Upper lobe of right lung (tissue), 1 donor: ENCODE data around the gene HERPUD1. TPM values are rescaled to one million over a fixed set of nuclear protein-coding genes. Genes with fewer than 3 reads are reported as not detected.

Experiments
- ATAC-seq: fragments of 200-7000 bp; cut with Tn5 transposase; one replicate; pipeline ENCODE4 v1.9.1; 2020; ENCODE audit warnings: mild to moderate bottlenecking, moderate library complexity
- DNase-seq: peaks from one replicate; pipeline ENCODE4 v3.0.0-alpha.2; 2020
- H3K27ac ChIP-seq: fragments of 200-600 bp; one replicate; pipeline ENCODE4 v1.8.0; 2022
- H3K27me3 ChIP-seq: fragments of 200-600 bp; one replicate; pipeline ENCODE4 v1.8.0; 2022; ENCODE audit warnings: mild to moderate bottlenecking
- H3K36me3 ChIP-seq: fragments of 200-600 bp; one replicate; pipeline ENCODE4 v1.8.0; 2022
- H3K4me1 ChIP-seq: fragments of 200-600 bp; one replicate; pipeline ENCODE4 v1.8.0; 2022
- H3K4me3 ChIP-seq: fragments of 200-600 bp; one replicate; pipeline ENCODE4 v1.8.0; 2022; ENCODE audit warnings: mild to moderate bottlenecking
- H3K9me3 ChIP-seq: fragments of 200-600 bp; one replicate; pipeline ENCODE4 v1.8.0; 2022
- intact Hi-C: fragments of 100-400 bp; cut with DNase I; formaldehyde crosslinking; loops from one replicate; pipeline ENCODE4 v1.11.0; 2022
- total RNA-seq: library from RNA; stranded (reverse); fragmentation: NEBNext Ultra II Directional; extraction: Animal tissue kit (Norgen Biotek cat#: 25700); gene quantifications from one replicate; pipeline ENCODE4 v1.2.1, GENCODE V29; 2021
- TF ChIP-seq, protein P1 (sequence below): fragments of 200-600 bp; IDR thresholded peaks from one replicate; pipeline ENCODE4 v1.8.0; 2022; ENCODE audit warnings: antibody characterized with exemption
- donor health status: DM: no; HTN: yes; CAD: no; lungs with severe emphysema.

Gene HERPUD1
- total RNA-seq, 1 donor from 2014 or later = 223 TPM

DNA sequence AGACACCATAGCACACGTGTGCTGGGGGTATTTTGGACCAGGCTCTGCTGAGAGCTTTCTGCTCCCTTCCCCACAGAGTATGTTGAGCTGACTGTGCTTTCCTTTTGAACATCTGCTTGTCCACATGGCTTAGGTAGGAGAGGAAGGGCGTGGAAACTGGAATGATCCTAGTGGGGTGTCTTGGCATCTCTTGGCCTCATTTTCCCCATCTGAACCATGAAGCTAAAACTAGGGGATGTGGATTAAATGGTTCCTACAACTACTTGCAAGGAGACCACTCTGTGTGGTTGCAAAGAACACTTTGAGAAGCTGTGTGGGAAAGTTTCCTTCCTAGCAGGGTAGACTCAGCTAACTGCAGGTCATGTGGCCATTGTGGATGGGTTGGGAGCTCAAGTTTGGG, 50.8 kb downstream of the HERPUD1 start:
- TF ChIP-seq, protein P1, sequence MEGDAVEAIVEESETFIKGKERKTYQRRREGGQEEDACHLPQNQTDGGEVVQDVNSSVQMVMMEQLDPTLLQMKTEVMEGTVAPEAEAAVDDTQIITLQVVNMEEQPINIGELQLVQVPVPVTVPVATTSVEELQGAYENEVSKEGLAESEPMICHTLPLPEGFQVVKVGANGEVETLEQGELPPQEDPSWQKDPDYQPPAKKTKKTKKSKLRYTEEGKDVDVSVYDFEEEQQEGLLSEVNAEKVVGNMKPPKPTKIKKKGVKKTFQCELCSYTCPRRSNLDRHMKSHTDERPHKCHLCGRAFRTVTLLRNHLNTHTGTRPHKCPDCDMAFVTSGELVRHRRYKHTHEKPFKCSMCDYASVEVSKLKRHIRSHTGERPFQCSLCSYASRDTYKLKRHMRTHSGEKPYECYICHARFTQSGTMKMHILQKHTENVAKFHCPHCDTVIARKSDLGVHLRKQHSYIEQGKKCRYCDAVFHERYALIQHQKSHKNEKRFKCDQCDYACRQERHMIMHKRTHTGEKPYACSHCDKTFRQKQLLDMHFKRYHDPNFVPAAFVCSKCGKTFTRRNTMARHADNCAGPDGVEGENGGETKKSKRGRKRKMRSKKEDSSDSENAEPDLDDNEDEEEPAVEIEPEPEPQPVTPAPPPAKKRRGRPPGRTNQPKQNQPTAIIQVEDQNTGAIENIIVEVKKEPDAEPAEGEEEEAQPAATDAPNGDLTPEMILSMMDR = no peak

DNA sequence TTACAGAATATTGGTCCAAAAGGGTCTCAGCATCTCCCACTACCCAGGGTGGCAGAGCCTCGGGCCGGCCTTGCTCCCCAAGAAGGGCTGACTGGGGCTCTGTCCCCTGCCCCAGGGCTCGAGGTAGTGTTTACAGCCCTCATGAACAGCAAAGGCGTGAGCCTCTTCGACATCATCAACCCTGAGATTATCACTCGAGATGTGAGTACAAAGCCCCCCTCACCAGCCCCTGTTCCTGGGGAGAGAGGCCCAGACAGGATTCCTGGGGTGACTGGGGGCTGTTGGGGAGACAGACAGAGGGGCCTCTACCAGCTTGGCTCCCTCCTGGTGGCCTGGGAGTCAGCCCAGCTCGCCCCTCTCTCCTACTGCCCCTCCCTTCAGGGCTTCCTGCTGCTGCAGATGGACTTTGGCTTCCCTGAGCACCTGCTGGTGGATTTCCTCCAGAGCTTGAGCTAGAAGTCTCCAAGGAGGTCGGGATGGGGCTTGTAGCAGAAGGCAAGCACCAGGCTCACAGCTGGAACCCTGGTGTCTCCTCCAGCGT, 51.3 kb downstream of the HERPUD1 start:
- ATAC-seq = no peak
- no peak for DNase-seq

More for the DNA sequence above, 50.8 kb downstream of the HERPUD1 start:
- intact Hi-C loops = no loop called here
- H3K4me1 ChIP-seq = no peaks in the 10 kb centered on the region
- H3K36me3 ChIP-seq = no peaks in the 10 kb centered on the region
- H3K9me3 ChIP-seq = no peaks in the 10 kb centered on the region
- no peak overlapping the region for H3K27ac ChIP-seq
- H3K27me3 ChIP-seq = no peaks in the 10 kb centered on the region
- H3K4me3 ChIP-seq = no peak overlapping the region
- ATAC-seq (no peak), DNase-seq (no peak)

DNA sequence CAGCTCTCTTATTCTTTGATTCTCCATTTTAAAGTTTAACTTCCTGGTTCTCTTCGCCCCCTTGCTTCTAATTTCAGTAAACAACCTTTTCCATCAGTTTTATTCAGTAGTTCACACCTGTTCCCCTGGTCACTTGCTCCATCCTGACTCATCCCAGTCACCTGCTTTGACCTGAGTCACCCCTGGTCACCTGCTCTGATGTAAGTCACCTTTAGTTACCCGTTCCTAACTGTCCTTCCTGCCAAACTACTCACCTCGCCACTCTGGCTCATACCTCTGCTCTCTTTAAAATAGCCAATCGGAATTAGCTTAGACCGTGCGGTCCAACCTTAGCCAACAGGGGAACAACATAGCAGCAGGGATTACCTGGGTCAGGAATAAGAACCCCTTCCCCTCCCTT, 52.7 kb downstream of the HERPUD1 start:
- Histone ChIP-seq H3K27me3 (no peaks in the 10 kb centered on the region), H3K9me3 (no peaks in the 10 kb centered on the region), H3K4me1 (peaks cover 12% of the 10 kb centered on the region), H3K36me3 (no peaks in the 10 kb centered on the region), H3K27ac (no peak overlapping the region), H3K4me3 (no peak overlapping the region)
- DNase-seq (no peak), ATAC-seq (no peak)
- TF ChIP-seq, protein P1 = no peak
- intact Hi-C loops = no loop called here

More for the DNA sequence above, 51.3 kb downstream of the HERPUD1 start:
- peaks cover 4% of the 10 kb centered on the region for H3K4me1 ChIP-seq
- no peaks in the 10 kb centered on the region for H3K27me3 ChIP-seq
- intact Hi-C loops = no loop called here
- no peak overlapping the region for H3K27ac ChIP-seq
- no peak overlapping the region for H3K4me3 ChIP-seq
- H3K36me3 ChIP-seq = no peaks in the 10 kb centered on the region
- TF ChIP-seq, protein P1 = no peak
- no peaks in the 10 kb centered on the region for H3K9me3 ChIP-seq

DNA sequence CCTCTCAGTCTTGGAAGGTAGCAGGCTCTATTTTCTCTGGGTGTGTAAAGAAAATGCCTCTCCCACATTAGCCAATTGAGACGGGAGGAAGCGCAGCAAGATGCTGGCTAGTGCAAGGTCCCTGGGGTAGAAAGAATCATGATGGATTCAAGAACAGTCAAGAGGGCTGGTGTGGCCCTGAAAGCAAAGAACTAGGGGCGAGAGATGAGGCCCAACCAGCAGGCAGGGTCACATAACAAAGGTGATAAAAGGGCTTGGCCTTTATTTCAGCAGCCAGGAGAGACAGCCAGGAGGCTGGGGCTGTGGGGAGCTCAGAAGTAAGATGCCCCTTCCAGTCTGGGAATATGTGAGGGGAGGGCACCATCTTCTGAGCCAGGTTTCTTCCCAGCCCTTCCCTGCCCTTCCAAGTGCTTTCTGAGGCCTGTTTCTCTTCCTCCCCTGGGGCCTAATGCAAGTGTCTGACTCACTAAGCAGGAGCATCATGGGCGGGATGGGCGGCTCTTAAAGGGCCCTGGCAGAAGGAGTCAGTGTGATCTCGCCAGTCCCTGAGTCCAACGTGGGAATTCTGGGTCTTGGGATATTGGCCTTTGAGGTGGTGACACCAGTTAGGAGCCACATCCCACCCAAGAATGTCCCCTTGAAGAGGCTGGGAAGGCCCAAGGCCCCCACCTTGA, 53.5 kb downstream of the HERPUD1 start:
- Histone ChIP-seq H3K9me3 (no peaks in the 10 kb centered on the region), H3K27ac (no peak overlapping the region), H3K4me1 (peaks cover 13% of the 10 kb centered on the region), H3K4me3 (no peak overlapping the region), H3K27me3 (no peaks in the 10 kb centered on the region), H3K36me3 (no peaks in the 10 kb centered on the region)
- TF ChIP-seq, protein P1 = no peak
- ATAC-seq (no peak), DNase-seq (no peak)
- intact Hi-C loops = no loop called here

DNA sequence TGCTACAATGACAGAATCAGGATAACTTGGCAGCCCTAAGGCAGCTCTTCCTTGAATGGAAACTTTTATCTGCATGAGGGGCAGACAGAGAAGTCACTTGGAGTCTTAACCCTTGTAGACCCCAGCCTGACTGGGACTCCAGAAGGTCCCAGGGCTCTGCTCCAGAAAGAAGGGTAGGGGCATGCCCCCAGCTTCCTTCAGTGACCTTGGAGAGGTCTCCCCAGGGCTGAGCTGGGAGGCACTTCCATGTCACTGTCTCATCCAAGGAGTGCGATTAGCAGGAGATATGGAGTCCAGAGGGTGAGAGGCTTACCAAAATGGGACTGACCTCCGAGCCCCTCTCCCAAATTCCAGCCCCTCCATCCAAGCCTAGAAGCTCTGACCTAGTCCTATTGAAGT, 54.0 kb downstream of the HERPUD1 start:
- no peak for ATAC-seq
- Histone ChIP-seq H3K27me3 (no peaks in the 10 kb centered on the region), H3K4me1 (peaks cover 19% of the 10 kb centered on the region)

More for the DNA sequence above, 54.0 kb downstream of the HERPUD1 start:
- TF ChIP-seq, protein P1 = no peak
- no peaks in the 10 kb centered on the region for H3K36me3 ChIP-seq
- no peak overlapping the region for H3K4me3 ChIP-seq
- intact Hi-C loops = no loop called here
- no peaks in the 10 kb centered on the region for H3K9me3 ChIP-seq
- H3K27ac ChIP-seq = no peak overlapping the region
- DNase-seq = no peak
